Measurements from ENCODE around the gene FUOM.

GRCh38 chr10:133358925-133359310, 1.1 kb upstream of the FUOM start:
- TF ChIP-seq POLR2A (IDR thresholded peaks at IDR 0.05; ENCODE audit: low read depth, low read length) (no peak), RFX5 (IDR thresholded peaks at IDR 0.05; ENCODE audit: low read depth, low read length) (no peak), CTCF (conservative IDR thresholded peaks at IDR 0.05; ENCODE audit: low read depth, low read length) (no peak), ELK1 (IDR thresholded peaks at IDR 0.05; ENCODE audit: borderline replicate concordance, low read depth, low read length) (no peak), SMC3 (IDR thresholded peaks at IDR 0.05; ENCODE audit: low read depth, low read length) (no peak), USF2 (IDR thresholded peaks at IDR 0.05; ENCODE audit: low read depth, low read length) (no peak), RAD21 (IDR thresholded peaks at IDR 0.05; ENCODE audit: low read length) (no peak), FOS (IDR thresholded peaks at IDR 0.05; ENCODE audit: low read depth, low read length) (no peak), CEBPB (IDR thresholded peaks at IDR 0.05; ENCODE audit: low read depth, low read length) (no peak)
